HepG2 (cell line): ENCODE data around the gene CXXC5. TPM values are rescaled to one million over a fixed set of nuclear protein-coding genes. Genes with fewer than 3 reads are reported as not detected.
A peak's percentile ranks its signal among the peaks of the same experiment; 100 is the strongest.

Source experiments
- CSRNP1 ChIP-seq: sonication (generic); formaldehyde crosslinking; IDR thresholded peaks from 2 replicates; pipeline ENCODE4 v1.8.1; 2023; ENCODE audit warnings: mild to moderate bottlenecking, missing genetic modification reagents
- DMAP1 ChIP-seq: IDR thresholded peaks from 2 replicates; pipeline ENCODE4 v1.6.1; 2016
- ETV6 ChIP-seq: sonication (generic); formaldehyde crosslinking; conservative IDR thresholded peaks from 2 replicates; pipeline ENCODE4 v1.4.0; 2020; ENCODE audit warnings: missing genetic modification reagents
- HNRNPLL ChIP-seq: fragments of 200-400 bp; formaldehyde crosslinking; IDR thresholded peaks from 2 replicates; pipeline ENCODE4 v1.6.1; 2017; ENCODE audit warnings: mild to moderate bottlenecking, low read depth, low read length; ENCODE audit not compliant: poor library complexity, severe bottlenecking
- KDM1A ChIP-seq: IDR thresholded peaks from 2 replicates; pipeline ENCODE4 v1.6.1; 2016; ENCODE audit warnings: missing compliant biosample characterization
- MTERF4 ChIP-seq: sonication (generic); formaldehyde crosslinking; IDR thresholded peaks from 2 replicates; pipeline ENCODE4 v1.8.0; 2023; ENCODE audit warnings: mild to moderate bottlenecking, missing genetic modification reagents
- PCBP1 ChIP-seq: fragments of 200-400 bp; formaldehyde crosslinking; IDR thresholded peaks from 2 replicates; pipeline ENCODE4 v1.6.1; 2017; ENCODE audit warnings: mild to moderate bottlenecking, low read depth, low read length, borderline replicate concordance
- SRSF1 ChIP-seq: fragments of 200-400 bp; formaldehyde crosslinking; optimal IDR thresholded peaks from 2 replicates; pipeline ENCODE3; 2017; ENCODE audit warnings: mild to moderate bottlenecking, low read depth, low read length, moderate library complexity
- TEAD3 ChIP-seq: optimal IDR thresholded peaks from 2 replicates; pipeline ENCODE3; 2016; ENCODE audit warnings: borderline replicate concordance
- ZBTB25 ChIP-seq: IDR thresholded peaks from 2 replicates; pipeline ENCODE4 v1.6.1; 2018; ENCODE audit warnings: missing genetic modification reagents
- ZC3H4 ChIP-seq: sonication (generic); formaldehyde crosslinking; IDR thresholded peaks from 2 replicates; pipeline ENCODE4 v1.4.0; 2020; ENCODE audit warnings: missing genetic modification reagents, borderline replicate concordance
- ZFP91 ChIP-seq: sonication (generic); formaldehyde crosslinking; IDR thresholded peaks from 2 replicates; pipeline ENCODE4 v1.9.0; 2022; ENCODE audit warnings: missing genetic modification reagents, mild to moderate bottlenecking, borderline replicate concordance
- ZNF235 ChIP-seq: sonication (generic); formaldehyde crosslinking; IDR thresholded peaks from 2 replicates; pipeline ENCODE4 v1.8.1; 2023; ENCODE audit warnings: mild to moderate bottlenecking, missing genetic modification reagents, borderline replicate concordance
- ZNF263 ChIP-seq: sonication (generic); formaldehyde crosslinking; IDR thresholded peaks from 2 replicates; pipeline ENCODE4 v1.4.0; 2020; ENCODE audit warnings: missing genetic modification reagents
- ZNF549 ChIP-seq: sonication (generic); formaldehyde crosslinking; IDR thresholded peaks from 2 replicates; pipeline ENCODE4 v1.5.0; 2020; ENCODE audit warnings: missing genetic modification reagents
- ZNF687 ChIP-seq: sonication (generic); formaldehyde crosslinking; IDR thresholded peaks from 2 replicates; pipeline ENCODE4 v1.5.1; 2020; ENCODE audit warnings: mild to moderate bottlenecking, missing genetic modification reagents, moderate library complexity
- ZNF709 ChIP-seq: sonication (generic); formaldehyde crosslinking; IDR thresholded peaks from 2 replicates; pipeline ENCODE4 v1.5.0; 2020; ENCODE audit warnings: mild to moderate bottlenecking, missing genetic modification reagents
- polyA plus RNA-seq, 8 experiments: library from polyadenylated mRNA; depleted of rRNA in 3 of 8; stranded (reverse) in 7 of 8; unstranded in 1 of 8; fragments of >200 nt; fragmentation: Illumina TruSeq in 4 of 8; extraction: Trizol in 4 of 8; gene quantifications; 2 replicates each; pipeline versions ENCODE4 v1.2.1 to v1.2.3, GENCODE V29; 2011 to 2016; ENCODE audit warnings: low read depth in 4 of 8, missing spikeins in 1 of 8, mixed read lengths in 1 of 8; ENCODE audit not compliant: insufficient read depth in 1 of 8
- total RNA-seq, 5 experiments: library from RNA; depleted of rRNA; stranded (reverse); fragments of >200 nt; fragmentation: Illumina TruSeq; extraction: Trizol; gene quantifications; 2 replicates each; pipeline ENCODE4 v1.2.3, GENCODE V29; 2016; ENCODE audit warnings: low read depth in 1 of 5

The CXXC5 gene
- total and polyA plus RNA-seq, 2 of the 13 experiments (the other 11 are each of a cell fraction or from before 2014, with no cell fraction given) = 32.3 to 33.0 TPM

- TF ChIP-seq ZNF687 (peak; percentile 44), ZC3H4 (CRISPR knock-in tag) (no peak; the same call in 1 of the 2 replicates), PCBP1 (0 out of 2 replicates have a peak, but pooled peaks have one; percentile 44), MTERF4 (peak; percentile 60; the same call in 1 of the 2 replicates), TEAD3 (CRISPR knock-in tag) (peak; percentile 14), KDM1A (CRISPR knock-in tag) (no peak), DMAP1 (0 out of 2 replicates have a peak, but pooled peaks have one; percentile 1), ZNF709 (0 out of 2 replicates have a peak, but pooled peaks have one; percentile 33), ZNF263 (CRISPR knock-in tag) (0 out of 2 replicates have a peak, but pooled peaks have one; percentile 12), ZNF235 (CRISPR knock-in tag) (no peak), CSRNP1 (CRISPR knock-in tag) (no peak), HNRNPLL (peak; percentile 10), ZFP91 (CRISPR knock-in tag) (peak; percentile 15; the same call in 1 of the 2 replicates), SRSF1 (peak; percentile 5), ZBTB25 (CRISPR knock-in tag) (no peak), ZNF549 (CRISPR knock-in tag) (no peak), ETV6 (CRISPR knock-in tag) (no peak)
Measured at GRCh38 chr5:139638090-139638735, 9.9 kb upstream of the CXXC5 start (continued).
